Measurements from ENCODE around the gene ABCD1.
"Not testable (repeated sequence)": the region's sequence is repeated elsewhere in the genome, so short reads cannot be mapped to it uniquely, and the experiment has no call there.

Gene ABCD1

GRCh38 chrX:153746359-153746758 lies 21.7 kb downstream of the ABCD1 start:
- TF ChIP-seq, protein P1, sequence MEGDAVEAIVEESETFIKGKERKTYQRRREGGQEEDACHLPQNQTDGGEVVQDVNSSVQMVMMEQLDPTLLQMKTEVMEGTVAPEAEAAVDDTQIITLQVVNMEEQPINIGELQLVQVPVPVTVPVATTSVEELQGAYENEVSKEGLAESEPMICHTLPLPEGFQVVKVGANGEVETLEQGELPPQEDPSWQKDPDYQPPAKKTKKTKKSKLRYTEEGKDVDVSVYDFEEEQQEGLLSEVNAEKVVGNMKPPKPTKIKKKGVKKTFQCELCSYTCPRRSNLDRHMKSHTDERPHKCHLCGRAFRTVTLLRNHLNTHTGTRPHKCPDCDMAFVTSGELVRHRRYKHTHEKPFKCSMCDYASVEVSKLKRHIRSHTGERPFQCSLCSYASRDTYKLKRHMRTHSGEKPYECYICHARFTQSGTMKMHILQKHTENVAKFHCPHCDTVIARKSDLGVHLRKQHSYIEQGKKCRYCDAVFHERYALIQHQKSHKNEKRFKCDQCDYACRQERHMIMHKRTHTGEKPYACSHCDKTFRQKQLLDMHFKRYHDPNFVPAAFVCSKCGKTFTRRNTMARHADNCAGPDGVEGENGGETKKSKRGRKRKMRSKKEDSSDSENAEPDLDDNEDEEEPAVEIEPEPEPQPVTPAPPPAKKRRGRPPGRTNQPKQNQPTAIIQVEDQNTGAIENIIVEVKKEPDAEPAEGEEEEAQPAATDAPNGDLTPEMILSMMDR (conservative IDR thresholded peaks at IDR 0.05) = no peak
- no peak for TF ChIP-seq ZFX (IDR thresholded peaks at IDR 0.05)
- H3K27ac ChIP-seq = no peak overlapping the region

GRCh38 chrX:153746991-153747390 lies 22.3 kb downstream of the ABCD1 start:
- H3K27ac ChIP-seq = not testable (repeated sequence)

DNA sequence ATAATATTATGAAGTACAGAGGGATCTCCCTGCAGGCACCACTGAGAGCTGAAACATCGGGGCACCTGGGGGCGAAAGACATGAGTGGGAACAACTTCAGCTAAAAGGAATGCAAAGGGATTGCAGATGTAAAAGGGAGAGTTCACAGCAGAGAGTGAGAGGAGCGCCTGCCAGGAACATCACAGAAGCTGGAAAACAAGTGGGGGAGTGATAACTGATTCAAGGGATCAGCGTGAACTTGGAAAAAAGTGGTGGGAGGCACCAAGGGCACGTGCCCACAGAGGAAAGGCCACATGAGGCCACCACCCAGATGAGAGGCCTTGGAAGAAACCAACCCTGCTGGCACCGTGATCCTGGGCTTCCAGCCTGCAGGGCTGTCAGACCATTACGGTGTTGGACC lies 24.4 kb downstream of the ABCD1 start:
- H3K27ac ChIP-seq = not testable (repeated sequence)

DNA sequence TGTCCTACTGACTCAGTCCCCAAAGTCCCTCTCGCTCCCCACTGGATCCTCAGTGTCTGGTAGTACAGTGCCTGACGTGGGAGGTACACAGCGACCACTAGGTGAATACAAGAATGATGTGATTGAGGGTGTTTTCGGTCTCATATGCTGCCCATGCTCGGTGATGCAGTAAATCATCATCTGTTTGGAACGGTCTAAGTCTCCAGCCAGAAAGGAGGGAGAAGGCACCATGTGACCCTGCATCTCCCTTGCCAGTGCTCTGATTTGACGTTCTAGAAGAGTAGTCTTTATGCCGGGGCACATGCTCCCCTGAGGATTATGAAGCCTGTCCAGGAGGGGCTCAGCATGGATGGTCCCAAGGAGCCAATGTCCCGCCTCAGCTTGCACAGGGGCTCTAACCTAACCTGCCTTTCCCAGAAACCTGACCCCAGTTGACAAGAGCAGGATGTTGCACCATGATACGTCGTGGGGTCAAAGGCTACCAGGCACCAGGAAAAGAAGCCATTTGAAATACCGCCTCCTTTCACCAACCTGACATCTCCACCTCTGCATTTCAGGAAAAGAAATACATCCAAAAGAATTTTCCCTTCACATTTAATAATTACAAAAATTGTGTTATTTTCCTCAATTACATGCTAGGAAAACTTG lies 25.6 kb downstream of the ABCD1 start:
- no peak overlapping the region for H3K27ac ChIP-seq
- TF ChIP-seq, protein P1 (conservative IDR thresholded peaks at IDR 0.05) = no peak
- no peak for TF ChIP-seq ZFX (IDR thresholded peaks at IDR 0.05)

DNA sequence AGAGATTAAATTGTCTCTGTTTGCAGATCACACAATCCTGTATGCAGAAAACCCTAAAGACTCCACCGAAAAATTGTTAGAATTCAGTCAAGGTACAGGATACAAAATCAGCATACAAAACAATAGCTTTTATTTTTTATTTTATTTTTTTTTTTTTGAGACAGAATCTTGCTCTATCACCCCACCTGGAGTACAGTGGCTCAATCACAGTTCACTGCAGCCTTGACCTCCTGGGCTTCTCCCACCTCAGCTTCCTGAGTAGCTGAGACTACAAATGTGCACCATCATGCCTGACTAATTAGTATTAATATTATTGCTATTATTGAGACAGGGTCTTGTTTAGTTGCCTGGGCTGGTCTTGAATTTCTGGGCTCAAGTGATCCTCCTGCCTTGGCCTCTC lies 30.5 kb downstream of the ABCD1 start:
- H3K27ac ChIP-seq = no peak overlapping the region
- TF ChIP-seq, protein P1 (conservative IDR thresholded peaks at IDR 0.05) = no peak
- TF ChIP-seq ZFX (IDR thresholded peaks at IDR 0.05) = no peak

- no peak overlapping the region for H3K27ac ChIP-seq
- TF ChIP-seq, protein P1 (conservative IDR thresholded peaks at IDR 0.05) = no peak
- no peak for TF ChIP-seq ZFX (IDR thresholded peaks at IDR 0.05)
These were observed 37.2 kb downstream of the ABCD1 start for GRCh38 chrX:153761863-153762262.

GRCh38 chrX:153762626-153763173 lies 38.0 kb downstream of the ABCD1 start:
- TF ChIP-seq, protein P1 (conservative IDR thresholded peaks at IDR 0.05) = no peak
- no peak for TF ChIP-seq ZFX (IDR thresholded peaks at IDR 0.05)

GRCh38 chrX:153763298-153763932 lies 38.8 kb downstream of the ABCD1 start:
- TF ChIP-seq, protein P1 (conservative IDR thresholded peaks at IDR 0.05) = no peak
- TF ChIP-seq ZFX (IDR thresholded peaks at IDR 0.05) = no peak
- peak overlapping the region; percentile 97 for H3K27ac ChIP-seq

More at GRCh38 chrX:153762626-153763173, 38.0 kb downstream of the ABCD1 start:
- H3K27ac ChIP-seq = no peak overlapping the region
